Uterus (tissue), 4 donors: ENCODE data around the gene TH. TPM values are rescaled to one million over a fixed set of nuclear protein-coding genes. Genes with fewer than 3 reads are reported as not detected.

Source experiments
- DNase-seq, 2 donors: peaks; one replicate each; pipeline ENCODE4 v3.0.0-alpha.2; 2019 to 2020
- H3K27ac ChIP-seq, 2 donors: fragments of 200-600 bp; sonication (generic); 1 replicate in 1 of 2; 2 replicates in 1 of 2; pipeline ENCODE4 v1.5.1; 2016 to 2018
- H3K27me3 ChIP-seq, 2 donors: fragments of 200-600 bp; sonication (generic); one replicate each; pipeline ENCODE4 v1.5.1; 2018 to 2019; ENCODE audit warnings: control low read depth in 1 of 2
- H3K36me3 ChIP-seq, 2 donors: fragments of 200-600 bp; sonication (generic); one replicate each; pipeline ENCODE4 v1.5.1; 2019; ENCODE audit warnings: control low read depth in 1 of 2
- H3K4me1 ChIP-seq, 2 donors: fragments of 200-600 bp; sonication (generic); one replicate each; pipeline ENCODE4 v1.5.1; 2018 to 2019; ENCODE audit warnings: control low read depth in 1 of 2
- H3K4me3 ChIP-seq, 2 donors: fragments of 200-600 bp; sonication (generic); 1 replicate in 1 of 2; 2 replicates in 1 of 2; pipeline ENCODE4 v1.5.1; 2018 to 2019; ENCODE audit warnings: mild to moderate bottlenecking in 1 of 2
- H3K9me3 ChIP-seq, 2 donors: fragments of 200-600 bp; sonication (generic); one replicate each; pipeline ENCODE4 v1.5.1; 2019; ENCODE audit warnings: control low read depth in 1 of 2
- CTCF ChIP-seq, 4 experiments: fragments of 200-600 bp in 2 of 4; fragments of 450-650 bp in 2 of 4; sonication (generic) in 2 of 4; IDR thresholded peaks; one replicate each; pipeline ENCODE4 v1.5.1; 2016 to 2019; ENCODE audit warnings: antibody characterized with exemption in 4 of 4, mild to moderate bottlenecking in 2 of 4, moderate library complexity in 1 of 4
- POLR2A ChIP-seq, 2 donors: fragments of 450-650 bp; IDR thresholded peaks; one replicate each; pipeline ENCODE4 v1.6.1; 2016; ENCODE audit warnings: antibody characterized with exemption in 2 of 2, mild to moderate bottlenecking in 1 of 2, moderate library complexity in 1 of 2
- intact Hi-C: fragments of 100-400 bp; cut with DNase I; formaldehyde crosslinking; loops from one replicate; pipeline ENCODE4 v1.15.1; 2023; ENCODE audit warnings: low total_unique reads
- total RNA-seq, 4 donors: library from RNA; depleted of rRNA in 3 of 4; stranded (reverse); fragments of >200 nt in 3 of 4; gene quantifications; one replicate each; pipeline versions ENCODE4 v1.1.0 to v1.2.4, GENCODE V29; 2014 to 2023
- donor health status: DM: yes; HTN: yes; CAD: no.

The TH gene
- total RNA-seq, 4 donors from 2014 or later, result 0.37 to 1.3 TPM; not detected in 2

- TF ChIP-seq CTCF (IDR thresholded peaks at IDR 0.05) (no peak), POLR2A (IDR thresholded peaks at IDR 0.05) (no peak)
- DNase-seq, result no peak
- Histone ChIP-seq H3K4me1 (no peaks in the 10 kb centered on the region), H3K4me3 (no peak overlapping the region), H3K9me3 (no peaks in the 10 kb centered on the region), H3K27ac (no peak overlapping the region), H3K27me3 (no peaks in the 10 kb centered on the region), H3K36me3 (no peaks in the 10 kb centered on the region)
- intact Hi-C loops, result no loop called here
These were observed 51.1 kb downstream of the TH start for GRCh38 chr11:2120359-2121100.

- no peaks in the 10 kb centered on the region for H3K36me3 ChIP-seq
- intact Hi-C loops, result no loop called here
- H3K4me3 ChIP-seq, result no peak overlapping the region
- no peaks in the 10 kb centered on the region for H3K4me1 ChIP-seq
- H3K9me3 ChIP-seq, result no peaks in the 10 kb centered on the region
- no peak overlapping the region for H3K27ac ChIP-seq
- DNase-seq, result no peak
- no peaks in the 10 kb centered on the region for H3K27me3 ChIP-seq
- no peak for TF ChIP-seq CTCF (IDR thresholded peaks at IDR 0.05)
- no peak for TF ChIP-seq POLR2A (IDR thresholded peaks at IDR 0.05)
These were observed 52.9 kb downstream of the TH start for GRCh38 chr11:2118677-2119076.

GRCh38 chr11:2116680-2117079 is 54.9 kb downstream of the TH start:
- Histone ChIP-seq H3K9me3 (no peaks in the 10 kb centered on the region), H3K4me1 (no peaks in the 10 kb centered on the region), H3K36me3 (no peaks in the 10 kb centered on the region), H3K27me3 (no peaks in the 10 kb centered on the region), H3K27ac (no peak overlapping the region), H3K4me3 (no peak overlapping the region)
- intact Hi-C loops, result no loop called here
- TF ChIP-seq CTCF (IDR thresholded peaks at IDR 0.05) (no peak), POLR2A (IDR thresholded peaks at IDR 0.05) (no peak)
- DNase-seq, result no peak

GRCh38 chr11:2115308-2115707 is 56.3 kb downstream of the TH start:
- Histone ChIP-seq H3K9me3 (no peaks in the 10 kb centered on the region), H3K4me1 (no peaks in the 10 kb centered on the region), H3K4me3 (no peak overlapping the region), H3K27ac (no peak overlapping the region), H3K36me3 (no peaks in the 10 kb centered on the region), H3K27me3 (no peaks in the 10 kb centered on the region)
- intact Hi-C loops, result no loop called here
- TF ChIP-seq CTCF (IDR thresholded peaks at IDR 0.05) (no peak), POLR2A (IDR thresholded peaks at IDR 0.05) (no peak)
- DNase-seq, result no peak

GRCh38 chr11:2114430-2115241 is 57.0 kb downstream of the TH start:
- no peaks in the 10 kb centered on the region for H3K9me3 ChIP-seq
- no peaks in the 10 kb centered on the region for H3K4me1 ChIP-seq
- no peaks in the 10 kb centered on the region for H3K36me3 ChIP-seq
- H3K27me3 ChIP-seq, result no peaks in the 10 kb centered on the region
- DNase-seq, result no peak
- TF ChIP-seq CTCF (IDR thresholded peaks at IDR 0.05) (no peak), POLR2A (IDR thresholded peaks at IDR 0.05) (no peak)
- intact Hi-C loops, result no loop called here
- no peak overlapping the region for H3K27ac ChIP-seq
- H3K4me3 ChIP-seq, result no peak overlapping the region
